ENCODE results near the gene RAB24.

GRCh38 chr5:177303925-177304391 lies 439 bp upstream of the RAB24 start:
- no peak for TF ChIP-seq CTCF (IDR thresholded peaks at IDR 0.05)
- TF ChIP-seq POLR2AphosphoS5 (IDR thresholded peaks at IDR 0.05; ENCODE audit: low read depth, low read length): no peak; the same call in 1 of the 2 replicates
- no peak for TF ChIP-seq SIN3A (IDR thresholded peaks at IDR 0.05; ENCODE audit: borderline replicate concordance, insufficient read depth, low read depth, low read length)
- no peak for TF ChIP-seq REST (IDR thresholded peaks at IDR 0.05; ENCODE audit: insufficient read depth in 1 of 2, low read depth in 2 of 2, low read length in 1 of 2)
- no peak for TF ChIP-seq TCF7L2 (IDR thresholded peaks at IDR 0.05; ENCODE audit: low read depth, low read length)

Measured in Panc1 (cell line).